ENCODE measurements around the gene SLFN12L. TPM values are rescaled to one million over a fixed set of nuclear protein-coding genes. Genes with fewer than 3 reads are reported as not detected.

SLFN12L gene
- polyA plus RNA-seq, 1 of the 3 experiments (the other 2 are of a cell fraction) = not detected

GRCh38 chr17:35515027-35515426 lies 22.5 kb downstream of the SLFN12L start:
- H3K36me3 ChIP-seq (replicated peaks in 1 of 2; ENCODE audit: control insufficient read depth in 1 of 2, insufficient read depth in 2 of 2, low read length in 1 of 2) = no peaks in the 10 kb centered on the region
- no peak for DNase-seq
- H3K27me3 ChIP-seq (ENCODE audit: insufficient read depth) = peaks cover 41% of the 10 kb centered on the region; the same call in 1 of the 2 replicates
- no peak overlapping the region for H2AFZ ChIP-seq (ENCODE audit: low read depth)
- ChIA-PET POLR2A (no interaction called here), CTCF (no interaction called here)
- H3F3A ChIP-seq (replicated peaks; ENCODE audit: insufficient read depth) = no peaks in the 10 kb centered on the region
- no peaks in the 10 kb centered on the region for H3K9me3 ChIP-seq
- H3K27ac ChIP-seq (ENCODE audit: low read depth in 2 of 2, low read length in 1 of 2) = no peak overlapping the region
- no peaks in the 10 kb centered on the region for H4K20me1 ChIP-seq (ENCODE audit: insufficient read depth)
- H3K4me2 ChIP-seq = no peak overlapping the region
- H3K9ac ChIP-seq = no peak overlapping the region
- TF ChIP-seq CTCF (IDR thresholded peaks at IDR 0.05) = no peak
- TF ChIP-seq EZH2phosphoT487 (IDR thresholded peaks at IDR 0.05; ENCODE audit: borderline replicate concordance, low read depth) = 0 out of 2 replicates have a peak, but pooled peaks have one; percentile 38
- TF ChIP-seq CHD2 (IDR thresholded peaks at IDR 0.05; ENCODE audit: low read length, partially characterized antibody) = no peak
- WGBS (ENCODE audit: low lambda C conversion rate) = 20% methylated on average over 21 of the region's 21 CpGs
- no peak overlapping the region for H3K4me3 ChIP-seq (ENCODE audit: low read depth in 2 of 2, low read length in 1 of 2)
- H3K4me1 ChIP-seq (ENCODE audit: control insufficient read depth in 1 of 2, insufficient read depth in 2 of 2, low read depth in 1 of 2, low read length in 1 of 2) = no peaks in the 10 kb centered on the region
- H3K9me2 ChIP-seq = no peaks in the 10 kb centered on the region
- no peaks in the 10 kb centered on the region for H3K79me2 ChIP-seq (ENCODE audit: insufficient read depth)

GRCh38 chr17:35514564-35514963 lies 22.9 kb downstream of the SLFN12L start:
- no peak for DNase-seq
- POLR2A ChIA-PET = no interaction called here
- Histone ChIP-seq H3K9me2 (no peaks in the 10 kb centered on the region), H3K27me3 (ENCODE audit: insufficient read depth) (peaks cover 40% of the 10 kb centered on the region; the same call in 1 of the 2 replicates), H3K4me1 (ENCODE audit: control insufficient read depth in 1 of 2, insufficient read depth in 2 of 2, low read depth in 1 of 2, low read length in 1 of 2) (no peaks in the 10 kb centered on the region), H4K20me1 (ENCODE audit: insufficient read depth) (no peaks in the 10 kb centered on the region), H2AFZ (ENCODE audit: low read depth) (no peak overlapping the region), H3K9me3 (no peaks in the 10 kb centered on the region), H3K79me2 (ENCODE audit: insufficient read depth) (no peaks in the 10 kb centered on the region), H3K27ac (ENCODE audit: low read depth in 2 of 2, low read length in 1 of 2) (no peak overlapping the region), H3K4me2 (no peak overlapping the region), H3K9ac (no peak overlapping the region), H3K36me3 (replicated peaks in 1 of 2; ENCODE audit: control insufficient read depth in 1 of 2, insufficient read depth in 2 of 2, low read length in 1 of 2) (no peaks in the 10 kb centered on the region), H3K4me3 (ENCODE audit: low read depth in 2 of 2, low read length in 1 of 2) (no peak overlapping the region), H3F3A (replicated peaks; ENCODE audit: insufficient read depth) (no peaks in the 10 kb centered on the region)
- 12% methylated on average over 2 of the region's 2 CpGs for WGBS (ENCODE audit: low lambda C conversion rate)
- CTCF ChIA-PET = interaction anchor here (0.9 to 1.8 kb wide), 3 partner anchors 19 to 233 kb away, joined by 3 to 6 read pairs (median 4); no protein-coding TSS in a partner anchor
- no peak for TF ChIP-seq FOXJ3 (CRISPR knock-in tag; IDR thresholded peaks at IDR 0.05)
- TF ChIP-seq USF2 (IDR thresholded peaks at IDR 0.05; ENCODE audit: borderline replicate concordance, low read depth, low read length) = no peak
- TF ChIP-seq ZBTB33 (IDR thresholded peaks at IDR 0.05; ENCODE audit: borderline replicate concordance, low read depth) = no peak
- no peak for TF ChIP-seq SIN3A (IDR thresholded peaks at IDR 0.05; ENCODE audit: borderline replicate concordance, low read depth, low read length)
- TF ChIP-seq TEAD4 (IDR thresholded peaks at IDR 0.05; ENCODE audit: borderline replicate concordance, insufficient read depth) = no peak
- TF ChIP-seq PBX3 (IDR thresholded peaks at IDR 0.05) = no peak
- TF ChIP-seq SMC3 (IDR thresholded peaks at IDR 0.05; ENCODE audit: low read depth, low read length) = no peak
- no peak for TF ChIP-seq CHD2 (IDR thresholded peaks at IDR 0.05; ENCODE audit: low read length, partially characterized antibody)
- no peak for TF ChIP-seq MAX (IDR thresholded peaks at IDR 0.05; ENCODE audit: low read depth)
- TF ChIP-seq RFX5 (IDR thresholded peaks at IDR 0.05; ENCODE audit: low read length) = no peak
- no peak for TF ChIP-seq RCOR1 (IDR thresholded peaks at IDR 0.05; ENCODE audit: low read length)
- TF ChIP-seq CTCF (IDR thresholded peaks at IDR 0.05) = no peak
